HUES6 (cell line): ENCODE measurements around the gene TBX10.

Source experiments
- H3K27ac ChIP-seq: 2 replicates; pipeline ENCODE4 v1.7.0; 2013; ENCODE audit warnings: low read depth, mild to moderate bottlenecking, low read length, inconsistent platforms
- H3K27me3 ChIP-seq: 2 replicates; pipeline ENCODE4 v1.6.1; 2013; ENCODE audit warnings: low read length; ENCODE audit not compliant: control insufficient read depth, insufficient read depth
- H3K36me3 ChIP-seq: 2 replicates; pipeline ENCODE4 v1.6.1; 2013; ENCODE audit warnings: low read length; ENCODE audit not compliant: control insufficient read depth, insufficient read depth
- H3K4me1 ChIP-seq: 2 replicates; pipeline ENCODE4 v1.6.1; 2013; ENCODE audit warnings: low read length; ENCODE audit not compliant: control insufficient read depth, insufficient read depth
- H3K4me3 ChIP-seq: 2 replicates; pipeline ENCODE4 v1.5.1; 2013; ENCODE audit warnings: low read depth, low read length
- H3K9ac ChIP-seq: one replicate; pipeline ENCODE4 v1.6.1; 2013; ENCODE audit warnings: mild to moderate bottlenecking, low read length
- H3K9me3 ChIP-seq: 2 replicates; pipeline ENCODE4 v1.6.1; 2013; ENCODE audit warnings: low read depth, low read length; ENCODE audit not compliant: control insufficient read depth, insufficient read depth

The TBX10 gene

GRCh38 chr11:67671211-67671520, 31.6 kb upstream of the TBX10 start:
- H3K9ac ChIP-seq, result no peak overlapping the region
- H3K27me3 ChIP-seq, result no peaks in the 10 kb centered on the region; the same call in 1 of the 2 replicates
- H3K27ac ChIP-seq, result no peak overlapping the region
- H3K9me3 ChIP-seq, result 0 out of 2 replicates have a peak, but pooled peaks cover 2% of the 10 kb centered on the region
- H3K4me1 ChIP-seq, result no peaks in the 10 kb centered on the region
- H3K4me3 ChIP-seq, result no peak overlapping the region
- H3K36me3 ChIP-seq, result no peaks in the 10 kb centered on the region

- Histone ChIP-seq H3K27me3 (no peaks in the 10 kb centered on the region; the same call in 1 of the 2 replicates), H3K4me3 (no peak overlapping the region), H3K27ac (no peak overlapping the region), H3K4me1 (no peaks in the 10 kb centered on the region), H3K36me3 (no peaks in the 10 kb centered on the region), H3K9me3 (0 out of 2 replicates have a peak, but pooled peaks cover under 1% of the 10 kb centered on the region), H3K9ac (no peak overlapping the region)
These were observed 31.0 kb upstream of the TBX10 start for GRCh38 chr11:67670316-67671210.

- H3K9ac ChIP-seq, result no peak overlapping the region
- H3K27me3 ChIP-seq, result no peaks in the 10 kb centered on the region; the same call in 1 of the 2 replicates
- H3K4me3 ChIP-seq, result no peak overlapping the region
- H3K27ac ChIP-seq, result no peak overlapping the region
- no peaks in the 10 kb centered on the region for H3K9me3 ChIP-seq
- H3K4me1 ChIP-seq, result no peaks in the 10 kb centered on the region
- H3K36me3 ChIP-seq, result no peaks in the 10 kb centered on the region
These were observed 28.6 kb upstream of the TBX10 start for GRCh38 chr11:67668192-67668551.

- Histone ChIP-seq H3K27me3 (no peaks in the 10 kb centered on the region; the same call in 1 of the 2 replicates), H3K9ac (no peak overlapping the region), H3K27ac (no peak overlapping the region), H3K36me3 (no peaks in the 10 kb centered on the region), H3K4me3 (no peak overlapping the region), H3K4me1 (no peaks in the 10 kb centered on the region), H3K9me3 (no peaks in the 10 kb centered on the region)
These were observed 28.1 kb upstream of the TBX10 start for GRCh38 chr11:67667490-67668191.

GRCh38 chr11:67666676-67667489, 27.3 kb upstream of the TBX10 start:
- no peak overlapping the region for H3K27ac ChIP-seq
- H3K27me3 ChIP-seq, result no peaks in the 10 kb centered on the region; the same call in 1 of the 2 replicates
- no peak overlapping the region for H3K4me3 ChIP-seq
- H3K36me3 ChIP-seq, result no peaks in the 10 kb centered on the region
- no peaks in the 10 kb centered on the region for H3K9me3 ChIP-seq
- no peak overlapping the region for H3K9ac ChIP-seq
- no peaks in the 10 kb centered on the region for H3K4me1 ChIP-seq

GRCh38 chr11:67666303-67666645, 26.7 kb upstream of the TBX10 start:
- H3K4me1 ChIP-seq, result no peaks in the 10 kb centered on the region
- no peaks in the 10 kb centered on the region for H3K36me3 ChIP-seq
- no peaks in the 10 kb centered on the region for H3K9me3 ChIP-seq
- no peaks in the 10 kb centered on the region; the same call in 1 of the 2 replicates for H3K27me3 ChIP-seq
- H3K27ac ChIP-seq, result no peak overlapping the region
- H3K4me3 ChIP-seq, result no peak overlapping the region
- H3K9ac ChIP-seq, result no peak overlapping the region

GRCh38 chr11:67665541-67666302, 26.2 kb upstream of the TBX10 start:
- Histone ChIP-seq H3K4me1 (no peaks in the 10 kb centered on the region), H3K27me3 (no peaks in the 10 kb centered on the region; the same call in 1 of the 2 replicates), H3K4me3 (no peak overlapping the region), H3K36me3 (no peaks in the 10 kb centered on the region), H3K9me3 (no peaks in the 10 kb centered on the region), H3K27ac (no peak overlapping the region), H3K9ac (no peak overlapping the region)

GRCh38 chr11:67664696-67665540, 25.4 kb upstream of the TBX10 start:
- Histone ChIP-seq H3K9me3 (no peaks in the 10 kb centered on the region), H3K36me3 (no peaks in the 10 kb centered on the region), H3K9ac (no peak overlapping the region), H3K27me3 (no peaks in the 10 kb centered on the region; the same call in 1 of the 2 replicates), H3K4me3 (no peak overlapping the region), H3K4me1 (no peaks in the 10 kb centered on the region), H3K27ac (no peak overlapping the region)

- H3K36me3 ChIP-seq, result no peaks in the 10 kb centered on the region
- no peak overlapping the region for H3K4me3 ChIP-seq
- no peaks in the 10 kb centered on the region; the same call in 1 of the 2 replicates for H3K27me3 ChIP-seq
- H3K4me1 ChIP-seq, result no peaks in the 10 kb centered on the region
- no peaks in the 10 kb centered on the region for H3K9me3 ChIP-seq
- no peak overlapping the region for H3K9ac ChIP-seq
- no peak overlapping the region for H3K27ac ChIP-seq
These were observed 24.6 kb upstream of the TBX10 start for GRCh38 chr11:67664213-67664585.
